Fibroblast of lung (primary cell): ENCODE measurements around the gene COPB2. TPM values are rescaled to one million over a fixed set of nuclear protein-coding genes. Genes with fewer than 3 reads are reported as not detected.

Experiments used
- DNase-seq, 2 donors: peaks; one replicate each; pipeline versions ENCODE4 v3.0.0 to v3.0.0-alpha.2; 2010; ENCODE audit warnings: low read depth in 2 of 2
- H2AFZ ChIP-seq: 2 replicates; pipeline ENCODE4 v1.5.1; 2012; ENCODE audit warnings: low read length, control low read depth, inconsistent platforms
- H3K27ac ChIP-seq: 2 replicates; pipeline ENCODE4 v1.5.1; 2011; ENCODE audit warnings: low read length, control low read depth; ENCODE audit not compliant: insufficient read depth
- H3K27me3 ChIP-seq: 2 replicates; pipeline ENCODE4 v1.5.1; 2011; ENCODE audit warnings: mild to moderate bottlenecking, low read length; ENCODE audit not compliant: control insufficient read depth, insufficient read depth
- H3K36me3 ChIP-seq: 2 replicates; pipeline ENCODE4 v1.5.1; 2011; ENCODE audit warnings: low read length; ENCODE audit not compliant: control insufficient read depth, insufficient read depth
- H3K4me1 ChIP-seq: 2 replicates; pipeline ENCODE4 v1.5.1; 2011; ENCODE audit warnings: low read length; ENCODE audit not compliant: control insufficient read depth, insufficient read depth; ENCODE audit errors: extremely low read depth
- H3K4me2 ChIP-seq: 2 replicates; pipeline ENCODE4 v1.5.1; 2011; ENCODE audit warnings: low read length, control low read depth; ENCODE audit not compliant: insufficient read depth; ENCODE audit errors: extremely low read depth
- H3K4me3 ChIP-seq, 4 experiments: fragments of 200-600 bp in 1 of 4; sonication (generic) in 1 of 4; replicated peaks in 1 of 4; 2 replicates each; pipeline ENCODE4 v1.5.1; 2011 to 2016; ENCODE audit warnings: low read length in 4 of 4, low read depth in 3 of 4, mild to moderate bottlenecking in 3 of 4, control low read depth in 2 of 4, inconsistent platforms in 1 of 4, mixed read lengths in 1 of 4; ENCODE audit not compliant: insufficient read depth in 1 of 4; ENCODE audit errors: control extremely low read depth in 1 of 4
- H3K79me2 ChIP-seq: 2 replicates; pipeline ENCODE4 v1.5.1; 2012; ENCODE audit warnings: mild to moderate bottlenecking, low read length, inconsistent platforms; ENCODE audit not compliant: control insufficient read depth, insufficient read depth
- H3K9ac ChIP-seq: 2 replicates; pipeline ENCODE4 v1.5.1; 2011; ENCODE audit warnings: mild to moderate bottlenecking, low read length, control low read depth; ENCODE audit not compliant: insufficient read depth
- H3K9me3 ChIP-seq: 2 replicates; pipeline ENCODE4 v1.5.1; 2012; ENCODE audit warnings: low read depth, low read length; ENCODE audit not compliant: control insufficient read depth, insufficient read depth
- H4K20me1 ChIP-seq: 2 replicates; pipeline ENCODE4 v1.5.1; 2011; ENCODE audit warnings: low read length; ENCODE audit not compliant: control insufficient read depth, insufficient read depth; ENCODE audit errors: extremely low read depth
- EZH2 ChIP-seq: IDR thresholded peaks from 2 replicates; pipeline ENCODE4 v1.5.1; 2012; ENCODE audit warnings: low read length, control low read depth, mild to moderate bottlenecking; ENCODE audit errors: missing control alignments
- polyA plus RNA-seq, 2 donors: library from polyadenylated mRNA; depleted of rRNA in 1 of 2; stranded (reverse) in 1 of 2; unstranded in 1 of 2; fragments of >200 nt; gene quantifications; 2 replicates each; pipeline ENCODE4 v1.2.1, GENCODE V29; 2011 to 2012; ENCODE audit warnings: missing spikeins in 1 of 2
- total RNA-seq: library from RNA; depleted of rRNA; stranded (reverse); fragments of >200 nt; gene quantifications from 2 replicates; pipeline ENCODE4 v1.2.1, GENCODE V29; 2014
- TF ChIP-seq, protein P1 (sequence below), 2 donors: IDR thresholded peaks in 1 of 2; conservative IDR thresholded peaks in 1 of 2; 1 replicate in 1 of 2; 2 replicates in 1 of 2; pipeline ENCODE4 v1.5.1; 2011 to 2012; ENCODE audit warnings: low read length in 2 of 2, control low read depth in 1 of 2, inconsistent platforms in 1 of 2, low read depth in 1 of 2, mild to moderate bottlenecking in 1 of 2

Gene COPB2
- total and polyA plus RNA-seq, 2 donors (not counting 1 experiment from before 2014, with no cell fraction given) = 284 to 293 TPM

DNA sequence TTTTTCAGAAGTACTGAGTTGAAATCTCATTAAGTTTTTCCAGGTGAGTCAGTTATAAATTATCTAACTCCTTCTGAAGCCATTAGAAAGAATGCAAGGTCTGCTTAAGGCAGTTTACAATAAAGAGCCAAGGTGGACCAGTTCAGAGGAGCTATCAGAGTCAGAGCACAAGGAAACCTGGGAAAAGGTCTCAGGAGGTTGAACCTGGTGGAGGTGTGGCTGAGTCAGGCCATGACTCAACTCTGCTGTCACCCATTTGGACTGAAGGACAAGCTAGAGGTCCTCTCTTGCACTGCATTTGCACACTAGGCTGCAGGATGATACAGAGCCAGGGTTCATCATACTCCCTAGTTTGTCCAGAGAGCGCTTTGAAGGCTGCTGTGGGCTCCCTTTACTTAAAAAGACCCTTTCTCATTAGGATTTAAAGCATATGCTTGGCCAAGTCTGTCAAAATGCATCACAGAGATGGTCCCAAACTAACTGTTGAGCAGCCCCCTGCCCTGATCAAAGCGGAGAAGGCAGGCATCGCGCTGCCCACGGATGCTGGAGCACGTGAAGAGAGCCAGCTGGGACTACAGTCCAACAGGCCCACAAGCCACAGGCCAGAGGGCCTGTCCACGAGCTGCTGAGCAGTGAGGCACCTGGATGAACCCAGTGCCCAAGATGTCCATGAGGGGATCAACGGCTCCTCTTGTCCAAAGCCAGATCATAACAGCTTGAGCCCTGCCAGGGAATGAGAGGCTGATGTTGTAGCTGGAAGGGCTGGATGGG is 71.6 kb downstream of the COPB2 start:
- H3K4me2 ChIP-seq = no peak overlapping the region
- H2AFZ ChIP-seq = no peak overlapping the region
- H3K9me3 ChIP-seq = no peaks in the 10 kb centered on the region
- no peaks in the 10 kb centered on the region for H4K20me1 ChIP-seq
- H3K4me1 ChIP-seq = peaks cover 2% of the 10 kb centered on the region
- H3K27ac ChIP-seq = no peak overlapping the region
- no peak overlapping the region for H3K4me3 ChIP-seq
- no peak overlapping the region for H3K9ac ChIP-seq
- no peaks in the 10 kb centered on the region for H3K27me3 ChIP-seq
- no peak for DNase-seq
- H3K36me3 ChIP-seq = no peaks in the 10 kb centered on the region
- TF ChIP-seq, protein P1, sequence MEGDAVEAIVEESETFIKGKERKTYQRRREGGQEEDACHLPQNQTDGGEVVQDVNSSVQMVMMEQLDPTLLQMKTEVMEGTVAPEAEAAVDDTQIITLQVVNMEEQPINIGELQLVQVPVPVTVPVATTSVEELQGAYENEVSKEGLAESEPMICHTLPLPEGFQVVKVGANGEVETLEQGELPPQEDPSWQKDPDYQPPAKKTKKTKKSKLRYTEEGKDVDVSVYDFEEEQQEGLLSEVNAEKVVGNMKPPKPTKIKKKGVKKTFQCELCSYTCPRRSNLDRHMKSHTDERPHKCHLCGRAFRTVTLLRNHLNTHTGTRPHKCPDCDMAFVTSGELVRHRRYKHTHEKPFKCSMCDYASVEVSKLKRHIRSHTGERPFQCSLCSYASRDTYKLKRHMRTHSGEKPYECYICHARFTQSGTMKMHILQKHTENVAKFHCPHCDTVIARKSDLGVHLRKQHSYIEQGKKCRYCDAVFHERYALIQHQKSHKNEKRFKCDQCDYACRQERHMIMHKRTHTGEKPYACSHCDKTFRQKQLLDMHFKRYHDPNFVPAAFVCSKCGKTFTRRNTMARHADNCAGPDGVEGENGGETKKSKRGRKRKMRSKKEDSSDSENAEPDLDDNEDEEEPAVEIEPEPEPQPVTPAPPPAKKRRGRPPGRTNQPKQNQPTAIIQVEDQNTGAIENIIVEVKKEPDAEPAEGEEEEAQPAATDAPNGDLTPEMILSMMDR (conservative IDR thresholded peaks at IDR 0.05 in 1 of 2, IDR thresholded peaks at IDR 0.05 in 1 of 2; ENCODE audit: low read depth in 1 of 2, low read length in 2 of 2) = no peak
- TF ChIP-seq EZH2 = no peak
- H3K79me2 ChIP-seq = no peaks in the 10 kb centered on the region

DNA sequence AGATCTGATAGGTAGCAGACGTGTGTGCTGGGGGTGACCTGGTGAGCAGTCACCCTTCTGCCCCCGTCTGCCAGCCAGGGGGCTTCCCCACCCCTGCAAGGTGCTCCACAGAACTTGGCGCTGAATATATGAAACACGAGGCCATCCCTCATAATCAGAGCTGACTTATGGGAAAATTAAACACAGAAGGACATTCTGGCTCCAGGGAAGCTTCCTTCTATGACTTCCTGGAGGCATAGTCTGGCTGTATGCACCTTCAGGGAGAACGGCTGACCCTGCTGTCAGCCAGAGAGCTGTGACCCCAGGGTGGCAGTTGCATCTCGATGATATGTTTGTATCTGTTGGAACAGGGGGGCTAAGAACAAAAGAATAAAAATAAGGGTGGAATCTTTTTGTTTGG is 72.2 kb downstream of the COPB2 start:
- Histone ChIP-seq H3K9ac (no peak overlapping the region), H3K36me3 (no peaks in the 10 kb centered on the region), H2AFZ (no peak overlapping the region), H3K79me2 (no peaks in the 10 kb centered on the region), H3K27ac (no peak overlapping the region), H3K27me3 (no peaks in the 10 kb centered on the region), H3K9me3 (no peaks in the 10 kb centered on the region), H3K4me3 (no peak overlapping the region), H3K4me2 (no peak overlapping the region), H4K20me1 (no peaks in the 10 kb centered on the region), H3K4me1 (peaks cover 7% of the 10 kb centered on the region)
- no peak for TF ChIP-seq EZH2
- TF ChIP-seq, protein P1 (conservative IDR thresholded peaks at IDR 0.05 in 1 of 2, IDR thresholded peaks at IDR 0.05 in 1 of 2; ENCODE audit: low read depth in 1 of 2, low read length in 2 of 2) = no peak
- DNase-seq = no peak

DNA sequence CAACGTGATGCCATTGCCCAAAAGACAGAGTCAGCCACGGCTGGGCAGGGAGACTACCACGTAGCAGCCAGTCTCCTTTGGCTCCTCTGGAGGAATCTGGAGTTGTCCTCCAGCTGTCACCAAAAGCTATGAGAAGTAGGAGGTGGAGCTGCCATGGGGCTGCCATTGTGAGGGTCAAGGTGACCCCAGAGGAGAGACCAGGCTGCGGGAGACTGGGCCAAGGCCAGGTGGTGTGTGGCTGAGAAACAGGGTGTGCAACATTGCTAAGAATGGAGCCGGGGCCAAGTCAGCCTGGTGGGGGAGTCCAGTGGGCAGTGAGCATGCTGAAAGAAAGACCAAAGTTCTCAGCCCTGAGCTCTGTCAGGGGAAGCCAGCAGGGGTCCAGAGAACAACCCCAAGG is 75.5 kb downstream of the COPB2 start:
- no peak overlapping the region for H2AFZ ChIP-seq
- no peaks in the 10 kb centered on the region for H3K27me3 ChIP-seq
- no peaks in the 10 kb centered on the region for H4K20me1 ChIP-seq
- no peaks in the 10 kb centered on the region for H3K9me3 ChIP-seq
- peaks cover 19% of the 10 kb centered on the region for H3K4me1 ChIP-seq
- H3K4me3 ChIP-seq = no peak overlapping the region
- no peak overlapping the region for H3K27ac ChIP-seq
- no peak overlapping the region for H3K9ac ChIP-seq
- H3K79me2 ChIP-seq = no peaks in the 10 kb centered on the region
- H3K36me3 ChIP-seq = no peaks in the 10 kb centered on the region
- TF ChIP-seq EZH2 = no peak
- TF ChIP-seq, protein P1 (conservative IDR thresholded peaks at IDR 0.05 in 1 of 2, IDR thresholded peaks at IDR 0.05 in 1 of 2; ENCODE audit: low read depth in 1 of 2, low read length in 2 of 2) = no peak
- DNase-seq = no peak
- no peak overlapping the region for H3K4me2 ChIP-seq
